Kidney (tissue), 14 donors: ENCODE results near the gene TRIP11. TPM values are rescaled to one million over a fixed set of nuclear protein-coding genes. Genes with fewer than 3 reads are reported as not detected.

Source experiments
- DNase-seq, 5 donors: peaks; one replicate each; pipeline ENCODE4 v3.0.0-alpha.2; 2013 to 2020
- FAIRE-seq: peaks from 2 replicates; lab custom pipeline; 2012; peaks lifted over from hg19 to GRCh38; lab: Jason Lieb, UNC
- H3K27ac ChIP-seq, 2 donors: one replicate each; pipeline ENCODE4 v1.7.0; 2013; ENCODE audit warnings: low read depth in 2 of 2, low read length in 2 of 2, inconsistent platforms in 1 of 2
- H3K27me3 ChIP-seq: one replicate; pipeline ENCODE4 v1.7.1; 2013; ENCODE audit warnings: low read length, inconsistent platforms; ENCODE audit not compliant: control insufficient read depth, insufficient read depth
- H3K36me3 ChIP-seq, 3 donors: one replicate each; pipeline versions ENCODE4 v1.7.0 to v1.7.1; 2013; ENCODE audit warnings: low read length in 3 of 3, control low read depth in 1 of 3, inconsistent platforms in 1 of 3; ENCODE audit not compliant: insufficient read depth in 3 of 3, control insufficient read depth in 2 of 3
- H3K4me1 ChIP-seq, 3 donors: one replicate each; pipeline versions ENCODE4 v1.7.0 to v1.7.1; 2013; ENCODE audit warnings: low read length in 3 of 3, inconsistent platforms in 1 of 3, low read depth in 1 of 3; ENCODE audit not compliant: control insufficient read depth in 2 of 3, insufficient read depth in 2 of 3
- H3K4me3 ChIP-seq, 3 donors: one replicate each; pipeline versions ENCODE4 v1.7.0 to v1.8.1; 2013; ENCODE audit warnings: low read length in 3 of 3, control low read depth in 1 of 3, inconsistent platforms in 1 of 3
- H3K9ac ChIP-seq, 3 donors: one replicate each; pipeline versions ENCODE4 v1.7.0 to v1.7.1; 2013; ENCODE audit warnings: low read length in 3 of 3, control low read depth in 1 of 3, inconsistent platforms in 1 of 3
- H3K9me3 ChIP-seq, 3 donors: one replicate each; pipeline versions ENCODE4 v1.7.0 to v1.7.1; 2013; ENCODE audit warnings: low read length in 3 of 3, control low read depth in 1 of 3, inconsistent platforms in 1 of 3; ENCODE audit not compliant: control insufficient read depth in 2 of 3, insufficient read depth in 1 of 3
- intact Hi-C: fragments of 100-400 bp; cut with DNase I; formaldehyde crosslinking; loops from one replicate; pipeline ENCODE4 v1.11.1; 2022
- polyA plus RNA-seq: library from polyadenylated mRNA; stranded (reverse); fragments of 350-450 nt; fragmentation: Illumina TruSeq; extraction: RNeasy Lipid Tissue Mini Kit (QIAGEN cat#74804); gene quantifications from one replicate; pipeline ENCODE4 v1.2.3, GENCODE V29; 2014; ENCODE audit warnings: low read depth, low replicate concordance; ENCODE audit not compliant: insufficient read depth
- total RNA-seq: library from RNA; stranded (reverse); fragmentation: NEBNext Ultra II Directional; extraction: Animal tissue kit (Norgen Biotek cat#: 25700); gene quantifications from one replicate; pipeline ENCODE4 v1.2.1, GENCODE V29; 2021
- TF ChIP-seq, protein P1 (sequence below): IDR thresholded peaks from 3 replicates; pipeline ENCODE4 v1.5.1; 2012; ENCODE audit warnings: mild to moderate bottlenecking, moderate library complexity, borderline replicate concordance; ENCODE audit not compliant: insufficient read depth; ENCODE audit errors: extremely low read depth
- donor health status: control.
- donor health status: control.
- donor health status: control.
- donor health status: control.
- donor health status: control.
- donor health status: DM: yes; HTN: yes; CAD: no.
- donor health status: Normal renal cell carcinoma (clear cell type).

The TRIP11 gene
- total and polyA plus RNA-seq, 2 donors from 2014 or later, result 6.2 to 71.5 TPM

- FAIRE-seq, result no peak
- DNase-seq, result no peak
- peaks cover 0 to 2% (median 0%) of the 10 kb centered on the region in 3 donors for H3K4me1 ChIP-seq
- no peak overlapping the region for H3K9ac ChIP-seq
- TF ChIP-seq, protein P1, sequence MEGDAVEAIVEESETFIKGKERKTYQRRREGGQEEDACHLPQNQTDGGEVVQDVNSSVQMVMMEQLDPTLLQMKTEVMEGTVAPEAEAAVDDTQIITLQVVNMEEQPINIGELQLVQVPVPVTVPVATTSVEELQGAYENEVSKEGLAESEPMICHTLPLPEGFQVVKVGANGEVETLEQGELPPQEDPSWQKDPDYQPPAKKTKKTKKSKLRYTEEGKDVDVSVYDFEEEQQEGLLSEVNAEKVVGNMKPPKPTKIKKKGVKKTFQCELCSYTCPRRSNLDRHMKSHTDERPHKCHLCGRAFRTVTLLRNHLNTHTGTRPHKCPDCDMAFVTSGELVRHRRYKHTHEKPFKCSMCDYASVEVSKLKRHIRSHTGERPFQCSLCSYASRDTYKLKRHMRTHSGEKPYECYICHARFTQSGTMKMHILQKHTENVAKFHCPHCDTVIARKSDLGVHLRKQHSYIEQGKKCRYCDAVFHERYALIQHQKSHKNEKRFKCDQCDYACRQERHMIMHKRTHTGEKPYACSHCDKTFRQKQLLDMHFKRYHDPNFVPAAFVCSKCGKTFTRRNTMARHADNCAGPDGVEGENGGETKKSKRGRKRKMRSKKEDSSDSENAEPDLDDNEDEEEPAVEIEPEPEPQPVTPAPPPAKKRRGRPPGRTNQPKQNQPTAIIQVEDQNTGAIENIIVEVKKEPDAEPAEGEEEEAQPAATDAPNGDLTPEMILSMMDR, result no peak
- intact Hi-C loops, result no loop called here
- no peak overlapping the region for H3K27ac ChIP-seq
- peaks cover 0 to 22% (median 3%) of the 10 kb centered on the region in 3 donors for H3K36me3 ChIP-seq
- no peaks in the 10 kb centered on the region for H3K9me3 ChIP-seq
- H3K4me3 ChIP-seq, result no peak overlapping the region
- H3K27me3 ChIP-seq, result no peaks in the 10 kb centered on the region
Observed at GRCh38 chr14:91998667-91999570, 40.9 kb downstream of the TRIP11 start.

- DNase-seq (no peak), FAIRE-seq (no peak)
- Histone ChIP-seq H3K9ac (no peak overlapping the region), H3K27ac (no peak overlapping the region), H3K9me3 (no peaks in the 10 kb centered on the region), H3K4me1 (peaks cover 0 to 2% (median 0%) of the 10 kb centered on the region in 3 donors), H3K27me3 (no peaks in the 10 kb centered on the region), H3K4me3 (no peak overlapping the region), H3K36me3 (peaks cover 0 to 14% (median 2%) of the 10 kb centered on the region in 3 donors)
- intact Hi-C loops, result no loop called here
- TF ChIP-seq, protein P1, result no peak
Observed at GRCh38 chr14:91997492-91997891, 42.4 kb downstream of the TRIP11 start.

DNA sequence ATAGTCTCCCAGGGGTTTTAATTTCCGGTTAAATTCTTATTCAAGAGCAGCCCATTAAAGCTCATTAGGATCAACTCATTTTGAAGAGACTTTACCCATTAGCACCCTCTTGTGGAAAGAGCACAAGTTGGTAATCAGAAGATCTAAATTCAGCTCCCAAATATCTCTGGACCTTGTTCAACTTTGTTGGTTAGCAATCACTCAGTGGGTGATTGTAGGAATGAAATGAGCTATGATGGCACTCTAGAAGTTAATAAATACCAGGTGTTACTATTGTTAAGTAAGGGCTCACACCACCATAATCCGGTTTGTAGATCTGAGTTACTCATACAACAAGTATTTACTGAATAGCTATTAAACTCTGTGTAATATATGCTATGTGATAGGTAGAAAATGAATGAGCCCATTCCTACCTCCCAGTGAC lies 42.9 kb downstream of the TRIP11 start:
- TF ChIP-seq, protein P1, result peak; percentile 57
- no peaks in the 10 kb centered on the region for H3K27me3 ChIP-seq
- no peaks in the 10 kb centered on the region for H3K9me3 ChIP-seq
- no peak overlapping the region for H3K4me3 ChIP-seq
- DNase-seq, result peak in 2 of 5 donors; percentile 66 to 86
- peaks cover 0 to 2% (median 0%) of the 10 kb centered on the region in 3 donors for H3K4me1 ChIP-seq
- intact Hi-C loops, result no loop called here
- H3K27ac ChIP-seq, result peak overlapping the region in 1 of 2 donors; percentile 41
- H3K36me3 ChIP-seq, result peaks cover 3 to 14% (median 4%) of the 10 kb centered on the region in 3 donors
- peak; percentile 97 for FAIRE-seq
- no peak overlapping the region for H3K9ac ChIP-seq
